Activated T-helper 1 cell treated with anti-CD3 and anti-CD28 coated beads, Interleukin-2, amount 50 U/mL, for 16 hours (primary cell): ENCODE results near the gene SLC7A1.

Experiments used
- DNase-seq, 2 donors: peaks; one replicate each; pipeline ENCODE4 v3.0.0-alpha.2; 2020; ENCODE audit warnings: low read depth in 1 of 2, low spot score in 1 of 2

The SLC7A1 gene

DNA sequence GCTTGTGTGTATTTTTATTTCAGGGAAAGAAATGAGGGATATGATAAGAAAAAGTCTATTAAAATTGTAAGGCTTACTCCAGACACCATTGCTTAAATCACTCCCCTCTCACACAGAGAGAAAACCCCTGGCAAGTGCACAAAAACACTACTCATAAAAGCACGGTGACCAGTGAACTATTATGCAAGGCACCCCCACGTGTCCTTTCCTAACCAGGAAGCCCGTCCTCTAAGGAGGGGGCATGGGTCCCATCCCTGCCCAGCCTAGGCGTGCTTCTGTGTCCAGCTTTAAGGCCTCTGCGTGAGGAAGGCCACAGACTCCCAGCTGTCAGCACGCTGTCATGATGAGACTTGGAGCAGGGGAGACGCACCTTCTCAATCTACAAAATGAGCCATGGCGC lies 83.5 kb downstream of the SLC7A1 start:
- DNase-seq = no peak

DNA sequence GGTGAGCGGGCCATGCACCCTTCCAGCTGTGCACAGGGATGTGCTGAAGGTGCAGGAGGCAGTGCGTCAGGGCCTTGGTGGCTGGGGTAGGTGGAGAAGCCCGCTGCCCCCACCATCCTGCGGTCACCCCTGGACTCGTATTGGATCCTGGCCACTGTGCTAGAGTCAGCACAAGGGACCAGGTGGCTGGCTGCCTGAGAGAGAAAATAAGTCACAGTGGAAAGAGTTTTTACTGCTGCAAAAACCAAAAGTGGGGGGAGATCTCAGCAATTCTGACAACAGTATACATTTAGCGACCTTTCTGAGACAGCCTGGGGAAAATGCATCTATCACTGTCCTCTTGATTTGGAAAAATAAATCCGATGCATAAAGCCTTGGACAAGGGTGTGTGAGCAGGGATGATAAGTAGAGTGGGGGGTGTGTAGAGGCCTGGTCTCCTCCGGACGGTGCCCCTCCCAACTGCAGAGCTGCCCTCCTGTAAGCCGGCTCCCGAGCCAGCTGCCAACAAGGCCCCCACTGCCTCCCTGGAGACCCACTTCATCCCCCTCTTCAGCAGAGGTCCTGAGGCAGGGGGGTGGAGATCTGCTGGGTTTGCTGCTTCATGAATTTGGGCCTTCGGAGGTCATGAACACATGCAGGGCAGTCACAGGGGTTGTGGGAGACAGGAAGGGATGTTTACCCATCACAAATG lies 84.2 kb downstream of the SLC7A1 start:
- DNase-seq = no peak

DNA sequence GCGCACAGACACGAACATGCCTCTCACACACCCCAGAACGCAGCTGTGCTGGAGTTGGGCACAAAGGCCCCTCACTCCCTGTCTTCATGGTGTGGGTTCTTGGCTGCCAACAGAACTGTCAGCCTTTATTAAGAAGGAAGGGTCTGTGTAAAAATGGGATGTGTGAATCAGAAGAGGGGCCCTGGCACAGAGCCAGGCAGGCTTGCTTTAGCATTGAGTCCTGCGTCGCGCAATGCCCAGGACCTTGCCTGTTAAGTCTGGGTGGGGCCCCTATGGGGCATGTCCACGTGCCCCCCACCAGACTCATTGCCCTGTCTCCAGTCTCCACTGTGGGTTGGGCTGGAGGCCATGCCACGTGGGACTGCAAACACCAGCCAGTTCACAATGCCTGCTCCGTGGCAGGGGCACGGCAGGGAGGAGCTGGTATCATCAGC lies 84.8 kb downstream of the SLC7A1 start:
- DNase-seq = no peak

DNA sequence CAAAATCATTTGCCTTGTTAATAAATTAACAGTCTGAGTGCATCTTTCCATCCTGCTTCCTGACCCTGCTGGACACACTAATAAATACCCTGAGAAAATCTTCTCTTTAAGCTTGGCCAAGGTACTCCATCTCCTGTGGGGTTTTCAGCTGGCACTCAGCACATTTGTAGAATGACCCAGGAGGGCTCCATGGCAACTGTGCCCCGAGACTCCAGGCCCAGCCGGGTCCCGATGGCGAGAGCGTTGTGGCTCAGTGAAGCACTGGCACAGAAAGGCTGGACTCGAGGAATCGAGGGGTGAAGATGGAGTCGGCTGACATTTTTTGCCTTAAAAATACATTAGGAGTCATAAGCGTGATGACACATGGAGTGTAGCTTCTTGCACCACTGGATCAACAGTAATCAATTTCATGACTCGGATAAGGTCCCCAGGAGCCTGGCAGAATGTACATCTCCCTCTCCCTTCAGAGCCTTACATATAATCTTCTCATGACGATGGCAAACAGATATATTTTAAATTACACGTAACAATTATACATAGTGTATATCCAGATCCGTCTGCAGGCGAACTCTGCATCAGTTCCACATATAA lies 85.4 kb downstream of the SLC7A1 start:
- DNase-seq = no peak

DNA sequence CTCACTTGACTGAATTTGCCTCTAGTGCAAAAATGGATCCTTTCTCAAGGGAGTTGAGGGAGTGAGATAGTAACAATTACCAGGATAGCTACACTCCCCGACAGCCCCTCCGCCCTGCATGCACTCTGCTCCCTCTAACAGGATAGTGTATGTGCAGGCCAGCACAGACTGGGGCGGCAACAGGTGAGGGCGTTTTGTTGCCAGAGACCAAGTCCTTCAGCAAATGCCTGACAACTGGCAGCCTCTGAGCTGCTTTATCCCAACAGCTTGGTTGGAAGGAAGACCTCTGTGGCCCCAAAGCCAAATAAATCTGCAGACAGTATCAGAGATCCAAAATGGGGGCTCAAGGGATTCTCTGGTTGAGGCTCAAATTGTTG lies 86.6 kb downstream of the SLC7A1 start:
- DNase-seq = no peak

DNA sequence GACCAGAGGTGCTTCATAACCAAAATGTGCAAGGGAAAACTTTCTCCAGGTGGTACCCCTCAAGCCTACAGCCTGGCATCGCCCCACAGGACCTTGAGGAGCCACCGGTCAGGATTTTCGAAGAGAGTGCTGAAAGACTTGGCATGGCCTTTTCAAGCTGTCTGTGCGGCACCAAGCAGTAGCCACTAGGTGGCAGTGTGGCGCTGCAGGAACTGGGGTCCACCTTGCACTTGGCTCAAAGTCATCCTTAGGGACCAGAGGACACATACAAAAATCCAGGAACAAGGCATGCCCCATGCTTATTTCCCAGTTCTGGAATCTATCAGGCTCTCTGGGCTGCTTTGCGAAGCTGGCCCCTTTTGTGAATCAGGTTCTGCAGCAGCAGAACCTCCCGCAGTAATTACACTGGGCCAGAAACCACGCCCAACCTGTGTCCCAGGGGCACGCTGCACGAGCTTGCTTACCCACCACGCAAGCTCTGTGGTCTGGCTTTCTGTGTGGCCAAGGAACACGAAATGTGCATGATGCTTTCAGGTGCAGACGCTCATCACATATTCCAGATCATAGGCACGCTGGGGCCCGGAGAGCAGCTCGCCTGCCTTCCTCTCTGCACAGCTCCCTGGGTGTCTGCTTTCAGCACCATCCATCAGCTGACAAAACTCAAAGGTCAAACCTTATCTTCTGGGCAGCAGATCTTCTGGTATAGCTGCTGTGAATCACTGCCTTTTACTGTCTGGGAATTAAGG lies 87.2 kb downstream of the SLC7A1 start:
- DNase-seq = peak; percentile 52 to 64

DNA sequence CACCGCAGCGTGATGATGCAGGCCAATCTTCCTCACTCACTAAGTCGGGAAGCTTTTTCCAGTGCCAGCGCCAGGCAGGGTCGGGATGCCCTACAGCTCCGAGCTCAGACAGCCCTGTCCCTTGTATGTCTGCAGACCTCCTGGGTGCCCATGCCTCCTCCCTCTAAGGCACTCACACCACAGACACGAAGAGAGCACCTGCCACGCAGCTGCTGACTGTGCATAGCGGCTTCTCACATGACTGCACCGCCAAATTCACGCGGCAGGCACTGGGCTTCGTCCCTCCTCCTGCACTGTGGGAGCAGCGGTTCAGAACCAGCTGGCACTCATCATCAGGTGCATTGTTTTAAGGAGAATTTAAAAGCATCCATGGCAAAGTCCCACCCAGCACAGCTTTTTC lies 88.1 kb downstream of the SLC7A1 start:
- DNase-seq = no peak

DNA sequence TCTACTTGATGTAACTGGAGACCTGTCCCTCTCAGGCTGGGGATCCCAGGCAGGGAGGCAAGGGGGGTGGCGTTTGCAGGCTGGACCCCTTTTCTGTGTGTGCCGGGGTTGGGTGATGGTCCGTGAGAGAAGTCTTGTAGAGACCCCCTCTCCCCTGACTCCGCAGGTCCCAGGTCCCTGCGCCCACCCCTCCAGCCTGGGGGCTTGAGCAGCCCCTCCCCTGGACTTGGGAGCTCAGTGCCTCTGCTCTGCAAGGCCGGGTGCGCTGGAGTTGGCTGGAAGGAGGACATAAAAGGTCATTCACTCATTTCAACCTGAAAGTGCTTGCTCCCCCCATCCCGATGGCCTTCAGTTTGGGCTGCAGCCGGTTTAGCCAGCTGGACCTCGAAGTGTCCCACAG lies 89.5 kb downstream of the SLC7A1 start:
- DNase-seq = no peak

DNA sequence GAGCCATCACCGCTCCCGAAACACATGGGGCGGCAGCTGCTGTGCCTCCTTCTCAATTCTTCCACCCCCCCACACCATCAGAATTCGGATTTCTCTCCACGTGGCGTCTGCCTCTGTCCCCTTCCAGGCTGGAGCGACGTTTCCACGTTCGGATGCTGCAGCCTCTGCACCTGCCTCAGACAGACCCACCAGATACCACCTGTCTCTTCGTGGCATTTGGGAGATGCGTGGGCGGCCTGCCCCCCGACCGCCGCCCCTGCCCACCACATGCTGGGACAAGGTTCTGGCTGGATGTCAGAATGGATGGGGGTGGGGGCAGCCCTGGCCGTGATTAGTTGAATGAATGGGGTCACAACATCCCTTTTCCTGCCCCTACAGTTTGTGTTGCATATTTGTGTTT lies 90.0 kb downstream of the SLC7A1 start:
- DNase-seq = no peak

DNA sequence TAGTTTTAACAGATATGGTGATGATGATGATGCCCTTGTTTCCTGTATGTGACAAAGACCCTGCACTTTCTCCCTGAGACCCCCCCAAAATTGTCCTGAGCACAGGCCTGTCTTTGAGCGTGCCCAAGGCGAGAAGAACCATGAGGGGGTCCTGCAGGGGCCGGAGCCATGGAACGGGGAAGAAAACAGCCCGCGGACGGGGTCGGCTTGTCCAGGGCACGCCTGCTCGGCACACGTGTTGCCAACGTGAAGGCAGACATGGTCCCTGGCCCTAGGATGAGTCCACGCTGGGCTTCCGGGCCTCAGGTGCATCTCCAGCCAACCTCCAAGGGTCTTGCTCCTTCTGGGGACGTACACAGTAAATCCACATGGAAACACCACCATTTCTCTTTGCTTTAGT lies 90.8 kb downstream of the SLC7A1 start:
- no peak for DNase-seq

DNA sequence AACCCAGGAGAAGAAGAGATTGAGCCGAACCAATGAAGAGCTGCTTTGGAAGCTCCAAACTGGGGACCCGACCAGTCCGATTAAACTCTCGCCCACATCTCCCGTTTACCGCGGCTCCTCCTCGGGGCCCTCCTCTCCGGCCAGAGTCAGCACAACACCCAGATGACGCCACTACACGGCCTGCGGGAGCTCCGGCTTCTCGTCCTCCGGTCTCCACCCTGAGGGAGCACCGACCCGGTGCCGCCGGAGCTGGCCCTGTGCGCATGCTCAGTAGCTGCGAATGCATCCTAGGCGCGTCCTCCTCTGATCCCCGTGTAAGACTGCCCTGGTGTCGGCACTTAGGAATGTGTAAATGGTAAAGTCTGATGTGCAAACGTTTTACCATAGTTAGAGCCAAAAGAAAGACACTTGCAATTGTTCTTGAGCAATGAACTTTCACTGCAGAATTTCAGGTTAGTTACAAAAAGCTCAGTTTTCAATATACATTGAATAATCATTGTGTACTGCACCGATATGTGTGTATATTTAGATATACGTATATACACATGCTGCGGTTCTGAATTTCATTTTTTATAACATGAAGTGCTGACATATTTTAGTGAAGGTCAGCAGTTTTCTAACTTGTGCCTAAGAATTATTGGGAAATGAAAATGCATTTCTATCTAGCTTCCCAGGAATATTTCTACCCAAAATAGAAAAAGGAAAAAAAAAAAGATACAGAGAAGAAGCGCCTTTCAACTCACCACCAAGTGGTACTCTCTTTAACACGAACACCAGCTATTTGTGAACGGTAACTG lies 92.2 kb downstream of the SLC7A1 start:
- no peak for DNase-seq

DNA sequence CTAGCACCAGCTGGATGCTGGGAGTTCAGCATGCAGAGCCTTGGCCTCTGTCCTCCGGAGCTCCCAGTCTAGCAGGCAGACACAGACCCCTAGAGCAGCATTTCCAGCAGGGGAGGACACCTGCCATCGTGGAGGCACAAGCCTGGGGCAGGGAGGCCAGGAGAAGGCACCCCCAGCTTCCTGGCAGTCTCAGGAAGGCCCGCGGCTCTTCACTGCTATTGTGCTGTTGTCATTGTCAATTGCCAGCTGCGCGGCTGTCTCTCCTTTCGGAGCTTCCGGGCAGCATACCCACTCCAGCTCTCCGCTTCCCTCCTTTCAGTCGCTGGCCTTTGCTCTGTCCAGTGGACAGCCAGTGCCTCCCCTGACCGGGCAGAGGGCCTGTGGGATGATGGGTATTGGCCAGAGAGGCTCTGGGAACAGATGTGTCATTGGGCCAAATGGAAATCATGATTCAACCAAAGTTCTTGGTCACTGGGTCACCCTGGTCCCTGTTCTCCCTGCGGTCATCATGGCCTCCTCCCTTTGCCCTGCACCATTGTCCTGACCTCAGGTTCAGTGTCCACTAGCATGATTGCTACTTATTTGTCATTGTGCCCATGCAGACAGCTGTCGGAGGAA lies 93.0 kb downstream of the SLC7A1 start:
- DNase-seq = no peak

DNA sequence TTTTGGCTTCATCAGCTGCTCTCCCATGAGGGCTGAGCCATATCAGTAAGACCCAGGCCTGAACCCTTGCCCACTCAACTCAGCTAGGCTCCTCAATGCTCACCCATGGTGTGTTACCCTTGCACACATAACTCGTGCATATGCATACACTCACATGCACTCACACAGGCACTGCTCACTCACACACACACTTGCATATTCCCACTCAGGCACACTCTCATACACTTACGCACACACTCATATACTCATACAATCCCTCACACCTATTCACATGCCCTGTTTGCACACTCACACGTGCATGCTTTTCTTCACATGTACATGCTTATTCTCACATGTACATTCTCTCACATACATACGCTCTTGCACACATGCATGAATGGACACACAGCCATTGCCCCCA lies 93.8 kb downstream of the SLC7A1 start:
- no peak for DNase-seq

DNA sequence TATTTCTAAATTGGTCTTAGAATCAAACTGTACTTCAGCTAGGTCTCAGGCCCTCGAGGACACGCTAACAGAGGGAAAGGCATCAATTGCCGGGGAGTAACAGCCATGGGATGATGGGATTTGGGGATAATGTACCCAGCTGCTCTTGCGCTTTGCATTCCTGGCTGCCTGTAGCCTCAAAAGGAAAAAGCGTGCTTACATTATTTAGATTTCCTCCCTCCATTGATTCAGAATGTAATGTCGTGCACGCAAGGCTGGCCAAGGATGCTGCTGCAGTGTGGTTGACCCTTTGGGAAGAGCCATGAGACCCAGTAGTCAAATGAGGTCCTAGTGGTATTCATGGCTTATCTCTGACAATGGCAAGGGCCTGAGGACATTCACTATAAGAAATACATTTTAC lies 95.1 kb downstream of the SLC7A1 start:
- DNase-seq = no peak

DNA sequence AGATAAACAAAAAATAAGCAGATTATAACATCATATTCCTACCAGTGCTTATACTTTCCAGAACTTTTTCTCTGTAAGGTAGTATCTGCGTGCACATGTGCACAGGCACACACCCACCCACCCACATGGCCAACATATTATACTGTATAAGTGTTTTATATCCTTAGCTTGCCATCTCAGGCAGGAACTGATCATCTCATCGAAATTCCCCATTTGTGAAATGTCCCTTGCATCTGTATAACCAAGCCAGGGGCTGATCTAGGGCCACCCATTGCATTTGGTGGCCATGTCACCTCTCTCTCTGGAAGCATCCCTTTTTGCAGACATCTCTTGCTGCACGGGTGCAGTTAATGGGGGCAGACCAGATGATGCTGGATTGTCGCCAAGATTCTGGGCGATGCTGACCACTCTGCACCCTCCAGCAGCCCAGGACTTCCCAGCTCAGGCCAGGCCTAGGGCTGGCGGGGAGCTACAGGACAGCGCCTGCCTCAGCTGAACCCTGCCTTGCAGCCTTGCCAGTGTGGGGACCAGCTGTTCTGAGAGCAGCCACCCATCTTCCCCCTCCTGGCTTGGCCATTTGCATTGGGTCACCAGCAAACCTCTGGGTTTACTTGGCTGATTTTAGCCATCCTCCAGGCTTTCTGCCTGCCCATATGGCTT lies 95.9 kb downstream of the SLC7A1 start:
- DNase-seq = no peak

DNA sequence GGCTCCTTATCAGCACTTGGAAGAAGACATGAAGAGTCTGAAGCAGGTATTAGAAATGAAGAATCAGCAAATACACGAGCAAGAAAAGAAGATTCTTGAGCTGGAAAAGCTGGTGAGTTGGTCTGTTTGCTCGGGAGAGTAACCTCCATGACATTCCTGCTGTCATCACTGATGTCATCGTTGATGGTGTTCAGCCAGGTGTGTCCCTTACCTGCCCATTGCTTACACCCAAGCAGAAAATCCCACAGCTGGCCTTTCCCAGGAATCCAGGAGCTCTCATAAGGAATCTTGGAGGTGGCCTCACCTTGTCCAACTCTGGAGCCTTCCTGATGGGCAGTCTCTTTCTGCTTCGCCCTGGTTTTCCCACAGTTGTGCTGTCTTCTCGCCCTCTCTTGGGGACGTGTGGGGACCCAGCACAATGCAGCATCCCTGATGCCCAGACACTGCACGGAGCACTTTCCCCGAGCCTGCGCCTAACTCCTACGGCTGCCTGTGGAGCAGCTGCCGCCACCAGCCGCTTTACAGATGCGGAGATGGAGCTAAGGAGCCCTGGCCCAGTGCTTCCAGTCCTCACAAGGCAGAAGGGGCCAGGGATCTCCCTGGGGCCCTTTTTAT lies 97.0 kb downstream of the SLC7A1 start:
- no peak for DNase-seq

DNA sequence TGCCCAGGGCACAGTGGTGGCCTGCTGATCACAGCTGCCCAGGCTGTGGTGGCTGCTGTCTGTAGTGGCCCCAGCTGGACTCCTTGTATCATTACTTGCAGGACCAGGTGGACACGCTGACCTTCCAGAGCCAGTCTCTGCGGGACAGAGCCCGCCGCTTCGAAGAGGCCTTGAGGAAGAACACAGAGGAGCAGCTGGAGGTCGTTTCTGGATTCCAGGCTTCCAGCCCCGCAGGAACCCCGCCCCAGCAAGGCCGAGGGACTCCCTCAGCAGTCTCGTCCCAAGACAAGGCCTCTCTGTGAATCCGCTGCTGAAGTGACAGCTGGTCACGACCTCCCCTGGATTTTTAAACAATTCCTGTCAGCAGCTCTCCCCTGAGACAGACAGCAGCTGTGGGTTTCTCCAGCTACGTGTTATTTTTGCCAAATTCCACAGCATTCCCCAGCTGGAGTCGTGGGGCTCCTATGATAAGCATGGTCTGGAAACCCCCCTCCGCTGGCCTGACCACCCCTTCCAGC lies 98.3 kb downstream of the SLC7A1 start:
- DNase-seq = no peak

DNA sequence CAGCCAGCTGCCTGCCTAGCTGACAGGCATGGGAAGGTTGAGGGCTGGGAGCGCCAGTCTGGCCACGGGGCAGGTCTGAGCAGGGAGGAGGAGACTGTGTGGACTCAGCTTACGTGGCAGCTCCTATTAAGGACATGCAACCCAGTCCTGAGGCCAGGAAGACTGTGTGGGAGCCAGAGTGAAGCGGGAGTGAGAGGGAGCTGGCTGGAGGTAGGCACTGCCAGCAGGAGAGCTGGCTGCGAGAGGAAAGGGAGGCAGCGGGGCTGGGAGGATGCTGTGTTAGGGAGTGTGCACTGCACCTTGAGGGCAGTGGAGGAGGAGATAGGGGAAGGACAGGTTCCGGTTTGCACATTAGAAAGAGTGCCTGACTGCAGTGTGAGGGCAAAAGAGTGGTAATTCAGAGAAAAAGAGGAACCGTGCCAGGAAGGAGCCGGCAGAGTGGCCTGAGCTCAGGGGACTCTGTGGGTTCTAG lies 99.2 kb downstream of the SLC7A1 start:
- no peak for DNase-seq

DNA sequence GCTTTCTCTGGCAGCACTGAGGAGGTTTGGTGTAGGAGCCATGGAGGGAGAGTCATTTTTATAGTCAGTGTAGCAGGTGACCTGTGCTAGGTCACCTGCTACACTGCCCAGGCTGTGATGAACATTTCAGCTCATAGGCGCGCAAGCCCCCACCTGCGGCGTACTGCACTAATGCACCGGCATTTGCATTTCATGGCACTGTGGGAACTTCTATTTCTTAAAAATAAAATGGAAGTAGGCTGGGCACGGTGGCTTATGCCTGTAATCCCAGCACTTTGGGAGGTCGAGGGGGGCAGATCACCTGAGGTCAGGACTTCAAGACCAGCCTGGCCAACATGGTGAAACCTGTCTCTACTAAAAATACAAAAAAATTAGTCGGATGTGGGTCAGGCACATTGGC lies 101.0 kb downstream of the SLC7A1 start:
- DNase-seq = no peak

DNA sequence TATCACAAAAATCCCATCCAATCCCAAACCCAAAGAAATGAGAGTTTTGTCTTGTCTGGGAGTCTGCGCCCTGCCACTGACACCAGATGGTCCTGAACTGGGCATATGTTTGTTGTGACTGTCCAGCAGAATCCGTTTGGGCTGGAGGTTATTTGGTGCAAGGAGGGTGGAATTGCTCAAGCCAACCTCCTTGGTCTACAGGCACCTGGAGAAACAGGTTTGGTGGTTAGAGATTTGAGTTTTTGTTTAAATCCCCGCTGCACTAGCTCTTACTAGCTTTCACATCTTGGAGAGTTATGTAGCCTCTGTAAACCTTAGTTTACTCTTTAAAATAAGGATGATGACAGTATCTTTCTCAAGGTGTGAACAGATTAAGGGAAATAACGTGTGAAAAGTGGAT lies 101.7 kb downstream of the SLC7A1 start:
- DNase-seq = no peak
